ENCODE results near the gene DYDC1.

DNA sequence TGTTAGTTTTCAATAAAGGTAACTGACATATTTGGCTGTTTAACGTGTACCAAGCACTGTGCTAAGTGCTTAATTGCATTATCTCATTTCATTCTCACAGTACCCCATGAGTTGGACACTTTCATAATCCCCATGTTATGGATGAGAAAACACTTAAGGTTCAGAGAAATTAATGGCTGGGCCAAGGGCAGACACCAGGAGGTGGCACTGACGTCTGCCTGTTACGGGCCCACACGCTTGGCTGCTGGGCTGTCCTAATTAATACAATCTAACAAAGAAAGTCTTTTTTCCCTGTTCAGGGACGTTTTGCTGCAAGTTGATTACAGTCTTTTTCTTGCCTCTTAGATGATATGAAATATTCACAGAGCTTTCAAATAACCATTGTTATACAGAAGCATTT, 16.1 kb upstream of the DYDC1 start:
- TF ChIP-seq, protein P1, sequence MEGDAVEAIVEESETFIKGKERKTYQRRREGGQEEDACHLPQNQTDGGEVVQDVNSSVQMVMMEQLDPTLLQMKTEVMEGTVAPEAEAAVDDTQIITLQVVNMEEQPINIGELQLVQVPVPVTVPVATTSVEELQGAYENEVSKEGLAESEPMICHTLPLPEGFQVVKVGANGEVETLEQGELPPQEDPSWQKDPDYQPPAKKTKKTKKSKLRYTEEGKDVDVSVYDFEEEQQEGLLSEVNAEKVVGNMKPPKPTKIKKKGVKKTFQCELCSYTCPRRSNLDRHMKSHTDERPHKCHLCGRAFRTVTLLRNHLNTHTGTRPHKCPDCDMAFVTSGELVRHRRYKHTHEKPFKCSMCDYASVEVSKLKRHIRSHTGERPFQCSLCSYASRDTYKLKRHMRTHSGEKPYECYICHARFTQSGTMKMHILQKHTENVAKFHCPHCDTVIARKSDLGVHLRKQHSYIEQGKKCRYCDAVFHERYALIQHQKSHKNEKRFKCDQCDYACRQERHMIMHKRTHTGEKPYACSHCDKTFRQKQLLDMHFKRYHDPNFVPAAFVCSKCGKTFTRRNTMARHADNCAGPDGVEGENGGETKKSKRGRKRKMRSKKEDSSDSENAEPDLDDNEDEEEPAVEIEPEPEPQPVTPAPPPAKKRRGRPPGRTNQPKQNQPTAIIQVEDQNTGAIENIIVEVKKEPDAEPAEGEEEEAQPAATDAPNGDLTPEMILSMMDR (IDR thresholded peaks at IDR 0.05) = no peak
- no peak for TF ChIP-seq ZFX (IDR thresholded peaks at IDR 0.05; ENCODE audit: borderline replicate concordance)

All from 22Rv1 (cell line).